HAP-1 (cell line): Measurements from ENCODE around the gene TIMM29.
"Not testable (repeated sequence)": the region's sequence is repeated elsewhere in the genome, so short reads cannot be mapped to it uniquely, and the experiment has no call there.

Source experiments
- DNase-seq, 2 experiments: peaks; one replicate each; pipeline ENCODE4 v3.0.0-alpha.2; 2016 to 2020; ENCODE audit warnings: low spot score in 2 of 2
- H3K27me3 ChIP-seq: fragments of 250-450 bp; sonication (Bioruptor Pico); 2 replicates; pipeline ENCODE4 v1.5.1; 2020; ENCODE audit warnings: low read depth, mild to moderate bottlenecking, moderate library complexity
- H3K36me3 ChIP-seq: fragments of 250-450 bp; sonication (Bioruptor Pico); replicated peaks from 2 replicates; pipeline ENCODE4 v1.5.1; 2020; ENCODE audit warnings: mild to moderate bottlenecking
- H3K4me1 ChIP-seq: fragments of 250-450 bp; sonication (Bioruptor Pico); 2 replicates; pipeline ENCODE4 v1.5.1; 2020; ENCODE audit warnings: mild to moderate bottlenecking
- H3K4me3 ChIP-seq: fragments of 250-450 bp; sonication (Bioruptor Pico); 2 replicates; pipeline ENCODE4 v1.5.1; 2020; ENCODE audit warnings: mild to moderate bottlenecking, moderate library complexity
- H3K9me3 ChIP-seq: fragments of 250-450 bp; sonication (Bioruptor Pico); 2 replicates; pipeline ENCODE4 v1.5.1; 2020; ENCODE audit warnings: mild to moderate bottlenecking, moderate library complexity
- in situ Hi-C: fragments of 300-500 bp; cut with MboI; formaldehyde crosslinking; loops from 3 replicates; pipeline ENCODE4 v1.14.3; 2020; ENCODE audit warnings: low sequenced_read_pairs, inconsistent platforms, mixed read lengths

The TIMM29 gene

DNA sequence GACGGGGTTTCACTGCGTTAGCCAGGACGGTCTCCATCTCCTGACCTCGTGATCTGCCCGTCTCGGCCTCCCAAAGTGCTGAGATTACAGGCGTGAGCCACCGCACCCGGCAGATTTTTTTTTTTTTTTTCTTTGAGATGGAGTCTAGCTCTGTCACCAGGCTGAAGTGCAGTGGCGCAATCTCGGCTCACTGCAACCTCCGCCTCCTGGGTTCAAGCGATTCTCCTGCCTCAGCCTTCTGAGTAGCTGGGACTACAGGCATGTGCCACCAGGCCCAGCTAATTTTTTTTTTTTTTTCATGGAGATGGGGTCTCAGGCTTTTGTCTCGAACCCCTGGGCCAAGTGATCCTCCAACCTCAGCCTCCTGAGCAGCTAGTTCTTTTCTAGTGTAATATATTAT, 13.0 kb downstream of the TIMM29 start:
- H3K4me1 ChIP-seq, H3K36me3 ChIP-seq, H3K27me3 ChIP-seq, DNase-seq, H3K9me3 ChIP-seq, H3K4me3 ChIP-seq, in situ Hi-C loops: not testable (repeated sequence)

DNA sequence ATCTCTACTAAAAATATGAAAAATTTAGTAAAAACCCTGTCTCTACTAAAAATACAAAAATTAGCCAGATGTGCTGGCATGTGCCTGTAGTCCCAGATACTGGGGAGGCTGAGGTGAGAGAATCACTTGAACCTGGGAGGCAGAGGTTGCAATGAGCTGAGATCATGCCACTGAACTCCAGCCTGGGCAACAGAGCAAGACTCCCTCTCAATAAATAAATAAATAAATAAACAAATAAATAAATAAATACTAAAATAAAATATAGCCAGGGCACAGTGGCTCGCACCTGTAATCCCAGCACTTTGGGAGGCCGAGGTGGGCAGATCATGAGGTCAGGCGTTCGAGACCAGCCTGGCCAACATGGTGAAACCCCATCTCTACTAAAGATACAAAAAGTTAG, 14.8 kb downstream of the TIMM29 start:
- DNase-seq, H3K36me3 ChIP-seq, in situ Hi-C loops, H3K4me1 ChIP-seq, H3K9me3 ChIP-seq, H3K27me3 ChIP-seq, H3K4me3 ChIP-seq: not testable (repeated sequence)

DNA sequence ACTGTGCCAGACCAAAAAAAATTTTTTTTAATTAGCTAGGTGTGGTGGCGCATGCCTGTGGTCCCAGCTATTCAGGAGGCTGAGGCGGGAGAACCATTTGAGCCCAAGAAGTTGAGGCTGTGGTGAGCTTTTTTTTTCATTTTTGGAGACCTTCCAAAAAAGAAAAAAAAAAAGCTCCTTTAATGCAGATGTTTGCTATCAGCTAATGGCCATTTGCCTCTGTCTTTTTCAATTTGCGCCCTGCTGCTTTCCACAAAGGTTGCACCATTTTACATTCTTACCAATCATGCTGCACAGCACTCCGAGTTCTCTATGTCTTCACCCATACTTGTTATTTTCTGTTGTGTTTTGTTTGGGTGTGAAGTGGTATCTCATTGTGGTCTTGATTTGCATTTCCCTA, 16.7 kb downstream of the TIMM29 start:
- no peak overlapping the region for H3K4me3 ChIP-seq
- no peaks in the 10 kb centered on the region; the same call in 1 of the 2 replicates for H3K4me1 ChIP-seq
- DNase-seq = no peak
- H3K27me3 ChIP-seq = no peaks in the 10 kb centered on the region
- no peaks in the 10 kb centered on the region for H3K36me3 ChIP-seq
- in situ Hi-C loops = no loop called here
- H3K9me3 ChIP-seq = no peaks in the 10 kb centered on the region

DNA sequence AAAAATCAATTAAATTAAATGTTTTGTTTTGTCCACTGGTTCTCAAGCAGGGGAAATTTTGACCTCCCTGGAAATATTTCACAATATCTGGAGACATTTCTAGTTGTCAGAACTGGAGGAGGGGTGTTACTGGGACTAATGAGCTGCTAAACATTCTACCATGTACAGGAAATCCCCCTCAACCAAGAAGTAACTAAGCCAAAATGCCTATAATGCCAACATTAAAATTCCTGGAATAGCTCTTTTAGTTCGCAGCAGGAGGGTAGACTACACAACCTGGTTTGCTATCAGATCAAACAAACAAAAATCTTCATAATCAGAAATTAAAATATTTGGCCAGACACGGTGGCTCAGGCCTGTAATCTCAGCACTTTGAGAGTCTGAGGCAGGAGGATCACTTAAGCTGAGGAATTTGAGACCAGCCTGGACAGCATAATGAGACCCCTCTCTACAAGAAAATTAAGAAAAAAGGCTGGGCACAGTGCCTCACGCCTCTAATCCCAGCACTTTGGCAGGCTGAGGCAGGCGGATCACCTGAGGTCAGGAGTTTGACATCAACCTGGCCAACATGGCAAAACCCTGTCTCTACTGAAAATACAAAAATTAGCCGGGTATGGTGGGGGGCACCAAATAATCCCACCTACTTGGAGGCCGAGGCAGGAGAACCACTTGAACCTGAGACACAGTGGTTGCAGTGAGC, 18.5 kb downstream of the TIMM29 start:
- H3K36me3 ChIP-seq = no peaks in the 10 kb centered on the region
- no peak overlapping the region for H3K4me3 ChIP-seq
- H3K9me3 ChIP-seq = no peaks in the 10 kb centered on the region
- in situ Hi-C loops = no loop called here
- DNase-seq = no peak
- H3K4me1 ChIP-seq = no peaks in the 10 kb centered on the region; the same call in 1 of the 2 replicates
- H3K27me3 ChIP-seq = no peaks in the 10 kb centered on the region

DNA sequence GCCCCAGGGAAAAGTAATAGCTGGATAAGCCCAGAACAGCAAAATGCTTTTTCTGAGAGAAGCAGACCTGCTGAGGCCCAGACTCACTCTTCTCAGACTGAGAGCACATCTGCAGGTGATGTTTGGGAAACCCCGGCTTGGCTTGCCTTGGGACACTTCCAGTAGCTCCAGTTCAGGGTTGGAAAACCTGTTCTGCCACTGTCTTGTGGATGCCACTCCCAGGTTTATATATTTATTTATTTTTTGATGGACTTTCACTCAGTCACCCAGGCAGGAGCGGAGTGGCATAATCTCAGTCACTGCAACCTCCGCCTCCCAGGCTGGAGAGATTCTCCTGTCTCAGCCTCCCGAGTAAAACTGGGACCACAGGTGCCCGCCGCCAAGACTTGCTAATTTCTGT, 24.2 kb downstream of the TIMM29 start:
- DNase-seq = no peak
- Histone ChIP-seq H3K9me3 (no peaks in the 10 kb centered on the region), H3K36me3 (no peaks in the 10 kb centered on the region), H3K27me3 (no peaks in the 10 kb centered on the region), H3K4me3 (no peak overlapping the region), H3K4me1 (no peaks in the 10 kb centered on the region)
- in situ Hi-C loops = no loop called here

DNA sequence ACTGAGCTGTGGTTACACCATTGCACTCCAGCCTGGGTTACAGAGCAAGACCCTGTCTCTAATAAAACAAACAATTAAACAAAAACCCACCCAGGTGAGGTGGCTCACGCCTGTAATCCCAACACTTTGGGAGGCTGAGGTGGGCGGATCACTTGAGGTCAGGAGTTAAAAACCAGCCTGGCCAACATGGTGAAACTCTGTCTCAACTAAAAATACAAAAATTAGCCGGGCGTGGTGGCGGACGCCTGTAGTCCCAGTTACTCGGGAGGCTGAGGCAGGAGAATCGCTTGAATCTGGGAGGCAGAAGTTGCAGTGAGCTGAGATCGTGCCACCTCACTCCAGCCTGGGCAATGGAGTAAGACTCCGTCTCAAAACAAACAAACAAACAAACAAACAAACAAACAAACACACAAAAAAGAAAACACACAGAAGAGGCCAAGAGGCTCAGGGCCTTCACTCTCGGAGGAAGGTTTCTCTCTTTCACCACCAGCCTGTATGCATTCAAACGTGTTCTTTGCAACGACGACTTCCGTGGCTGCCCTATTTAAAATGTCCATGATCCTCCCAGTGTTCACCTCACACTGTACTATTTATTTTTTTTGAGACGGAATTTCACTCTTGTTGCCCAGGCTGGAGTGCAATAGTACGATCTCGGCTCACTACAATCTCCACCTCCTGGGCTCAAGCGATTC, 30.8 kb downstream of the TIMM29 start:
- peaks cover 19% of the 10 kb centered on the region for H3K4me1 ChIP-seq
- in situ Hi-C loops, H3K9me3 ChIP-seq, DNase-seq, H3K27me3 ChIP-seq, H3K36me3 ChIP-seq: not testable (repeated sequence)
- H3K4me3 ChIP-seq = peak overlapping the region; percentile 71; the same call in 1 of the 2 replicates

DNA sequence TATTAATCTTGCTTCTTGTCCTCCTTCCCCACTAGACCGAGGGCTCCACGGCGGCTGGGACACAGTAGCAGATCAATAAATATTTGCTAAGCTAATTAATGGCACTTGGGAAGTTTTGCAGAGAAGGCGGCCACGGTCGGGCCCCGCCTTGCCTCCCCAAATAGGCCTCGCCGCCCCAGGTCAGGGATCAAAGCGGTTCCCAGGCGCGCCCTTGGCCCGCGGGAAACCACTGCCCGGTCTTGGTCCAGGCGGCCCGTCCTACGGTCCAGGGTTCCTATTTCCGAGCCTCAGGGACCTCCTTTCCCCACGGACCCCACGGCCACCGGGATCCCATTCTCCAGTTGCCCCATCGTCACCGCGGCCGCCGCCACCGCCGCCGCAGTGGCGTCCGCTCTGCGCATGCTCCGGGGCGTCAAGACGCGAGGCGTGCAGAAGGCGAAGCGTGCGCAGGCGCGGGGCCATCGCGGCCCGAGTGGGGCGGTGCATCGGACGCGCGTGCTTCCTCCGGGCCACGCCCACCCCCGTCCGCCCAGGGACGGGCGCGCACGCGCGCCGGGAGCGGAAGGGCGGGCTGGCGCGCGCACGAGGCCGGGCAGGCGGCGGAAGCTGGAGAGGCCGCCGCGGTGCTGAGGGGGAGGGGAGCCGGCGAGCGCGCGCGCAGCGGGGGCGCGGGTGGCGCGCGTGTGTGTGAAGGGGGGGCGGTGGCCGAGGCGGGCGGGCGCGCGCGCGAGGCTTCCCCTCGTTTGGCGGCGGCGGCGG, 31.9 kb downstream of the TIMM29 start, which contains the start of gene SMARCA4:
Gene SMARCA4, plus strand, starts transcription at position 717 of the 759 bp plus-strand sequence. CDS start 23,122 bp downstream, outside the sequence.
- DNase-seq = peak; percentile 93 to 97
- Histone ChIP-seq H3K4me3 (peak within 1 kb of the TSS; percentile 91), H3K36me3 (no peaks in the 10 kb centered on the region), H3K27me3 (no peaks in the 10 kb centered on the region), H3K9me3 (no peaks in the 10 kb centered on the region), H3K4me1 (peaks cover 19% of the 10 kb centered on the region)
- in situ Hi-C loops = no loop called here

DNA sequence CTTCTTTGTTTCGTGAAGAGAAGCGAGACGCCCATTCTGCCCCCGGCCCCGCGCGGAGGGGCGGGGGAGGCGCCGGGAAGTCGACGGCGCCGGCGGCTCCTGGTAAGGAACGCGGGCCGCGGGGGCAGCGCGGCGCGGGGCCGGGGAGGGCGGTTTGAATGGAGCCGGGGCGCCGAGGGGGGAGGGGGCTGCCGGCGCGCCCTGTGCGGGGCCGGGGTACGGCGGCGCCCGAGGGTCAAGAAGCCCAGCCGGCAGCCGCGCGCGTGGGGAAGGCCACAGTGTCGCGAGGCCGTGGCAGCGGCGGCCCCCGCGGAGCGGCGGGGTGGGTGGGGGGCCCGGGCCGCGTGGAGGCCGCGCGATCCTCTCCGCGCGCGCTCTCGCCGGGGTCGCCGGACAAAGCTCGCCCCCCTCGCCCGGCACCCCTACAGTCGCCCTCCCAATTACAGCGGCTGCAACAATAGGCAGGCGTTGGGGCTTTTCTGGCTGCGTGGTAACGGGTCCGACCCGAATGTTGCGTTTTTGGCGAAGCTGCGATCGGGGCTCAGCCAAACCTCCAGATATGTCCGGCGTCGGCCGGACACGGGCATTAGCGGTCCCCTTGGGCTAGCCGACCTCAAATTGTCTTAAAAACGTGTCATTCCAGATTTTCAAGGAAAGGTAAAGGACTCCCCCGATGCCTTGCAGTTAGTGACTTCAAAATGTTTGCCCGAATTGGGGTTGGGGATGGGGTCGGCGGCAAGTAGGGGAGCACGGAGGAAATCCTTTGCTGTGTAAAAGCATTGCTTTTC, 32.7 kb downstream of the TIMM29 start:
- in situ Hi-C loops = no loop called here
- DNase-seq = peak in 1 of 2 experiments; percentile 55
- no peaks in the 10 kb centered on the region for H3K36me3 ChIP-seq
- H3K9me3 ChIP-seq = no peaks in the 10 kb centered on the region
- H3K27me3 ChIP-seq = no peaks in the 10 kb centered on the region
- peaks cover 19% of the 10 kb centered on the region for H3K4me1 ChIP-seq
- peak overlapping the region; percentile 91 for H3K4me3 ChIP-seq

DNA sequence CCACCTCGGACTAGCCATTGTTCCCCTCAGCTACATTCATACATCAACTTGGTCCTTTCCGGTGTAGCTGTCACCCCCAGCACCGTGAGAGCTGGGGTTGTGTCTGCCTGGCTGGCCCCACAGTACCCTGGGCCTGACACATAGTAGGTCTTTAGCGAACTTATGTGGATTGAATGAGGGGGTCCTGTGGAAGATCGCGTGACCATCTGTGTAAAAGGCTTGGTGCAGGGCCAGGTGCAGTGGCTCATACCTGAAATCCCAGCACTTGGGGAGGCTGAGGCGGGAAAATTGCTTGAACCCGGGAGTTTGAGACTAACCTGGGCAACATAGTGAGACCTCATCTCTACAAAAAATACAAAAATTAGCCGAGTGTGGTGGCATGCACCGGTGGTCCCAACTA, 34.3 kb downstream of the TIMM29 start:
- no peak for DNase-seq
- in situ Hi-C loops = no loop called here
- peak overlapping the region; percentile 91 for H3K4me3 ChIP-seq

DNA sequence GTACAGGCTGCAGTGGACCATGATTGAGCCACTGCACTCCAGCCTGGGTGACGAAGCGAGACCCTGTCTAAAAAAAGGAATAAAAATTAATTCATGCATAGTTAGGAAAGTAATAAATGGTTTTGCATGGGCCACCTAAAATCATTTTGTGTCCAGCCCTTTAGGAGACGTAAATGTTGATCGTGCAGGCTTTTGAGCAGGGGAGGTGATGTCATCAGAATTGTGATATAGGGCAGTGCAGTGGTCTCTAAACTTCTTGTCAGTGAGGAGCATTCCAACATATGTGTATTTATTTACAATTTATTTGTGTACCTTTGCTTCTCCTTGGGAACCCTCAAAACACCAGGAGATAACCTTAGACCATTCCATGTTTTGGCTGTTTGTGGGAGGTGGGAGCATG, 35.3 kb downstream of the TIMM29 start:
- Histone ChIP-seq H3K9me3 (no peaks in the 10 kb centered on the region), H3K36me3 (no peaks in the 10 kb centered on the region), H3K27me3 (no peaks in the 10 kb centered on the region), H3K4me1 (peaks cover 19% of the 10 kb centered on the region), H3K4me3 (no peak overlapping the region)
- in situ Hi-C loops = no loop called here
- DNase-seq = no peak

More for the DNA sequence above, 34.3 kb downstream of the TIMM29 start:
- H3K36me3 ChIP-seq = no peaks in the 10 kb centered on the region
- H3K9me3 ChIP-seq = no peaks in the 10 kb centered on the region
- H3K27me3 ChIP-seq = no peaks in the 10 kb centered on the region
- H3K4me1 ChIP-seq = peaks cover 19% of the 10 kb centered on the region

DNA sequence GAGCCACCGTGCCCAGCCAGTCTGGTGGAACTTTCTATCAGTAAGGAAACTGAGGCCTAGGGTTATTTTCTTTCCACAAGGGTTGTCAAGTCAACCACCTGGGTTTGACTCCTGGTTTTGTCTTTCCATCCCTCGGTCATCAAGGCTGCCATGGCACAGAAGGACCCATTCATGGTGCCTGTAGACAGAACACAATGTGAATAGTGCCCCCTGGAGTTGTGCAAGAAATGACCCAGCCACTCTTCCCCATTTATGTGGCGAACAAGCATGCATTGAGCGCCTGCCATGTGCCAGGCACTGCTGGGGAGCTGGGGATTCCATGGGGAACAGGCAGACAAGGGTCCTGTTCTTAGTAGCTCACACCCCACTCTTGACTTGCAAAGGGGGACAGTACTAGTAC, 36.3 kb downstream of the TIMM29 start:
- no peaks in the 10 kb centered on the region for H3K9me3 ChIP-seq
- H3K27me3 ChIP-seq = no peaks in the 10 kb centered on the region
- peaks cover 15% of the 10 kb centered on the region for H3K4me1 ChIP-seq
- no peaks in the 10 kb centered on the region for H3K36me3 ChIP-seq
- no peak overlapping the region for H3K4me3 ChIP-seq
- DNase-seq = no peak
- in situ Hi-C loops = no loop called here

DNA sequence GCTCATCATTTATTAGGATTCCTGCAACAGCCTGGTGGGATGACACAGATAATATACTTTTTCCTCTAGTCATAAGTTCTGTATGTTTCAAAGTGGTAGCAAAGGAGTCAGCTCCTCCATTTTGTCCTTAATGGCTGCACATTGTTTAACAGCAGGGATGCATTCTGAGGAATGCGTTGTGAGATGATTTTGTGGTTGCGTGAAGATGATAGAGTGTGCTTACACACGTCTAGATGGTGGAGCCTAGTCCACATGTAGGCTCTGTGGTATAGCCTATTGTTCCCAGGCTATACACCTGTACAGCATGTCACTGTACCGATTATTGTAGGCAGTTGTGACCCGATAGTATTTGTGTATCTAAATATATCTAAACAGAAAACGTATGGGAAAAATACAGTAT, 36.8 kb downstream of the TIMM29 start:
- Histone ChIP-seq H3K4me3 (no peak overlapping the region), H3K36me3 (no peaks in the 10 kb centered on the region), H3K27me3 (no peaks in the 10 kb centered on the region), H3K4me1 (peaks cover 10% of the 10 kb centered on the region), H3K9me3 (no peaks in the 10 kb centered on the region)
- in situ Hi-C loops = no loop called here
- DNase-seq = no peak

DNA sequence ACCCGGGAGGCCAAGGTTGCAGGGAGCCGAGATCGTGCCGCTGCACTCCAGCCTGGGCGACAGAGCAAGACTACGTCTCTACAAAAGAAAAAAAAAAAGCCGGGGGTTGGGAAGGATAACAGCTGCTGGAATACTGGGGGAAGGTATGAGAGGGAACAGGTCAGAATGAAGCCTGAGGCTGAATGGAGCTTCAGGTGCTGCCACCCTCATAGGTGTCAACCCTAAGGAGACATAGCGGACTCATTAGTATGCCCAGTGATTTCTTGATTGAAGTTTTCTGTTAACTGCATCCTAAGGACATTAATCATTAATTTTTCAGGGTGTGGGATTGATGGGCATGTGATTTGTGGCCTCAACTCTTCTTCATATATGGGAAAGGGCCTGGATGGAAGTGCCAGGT, 38.2 kb downstream of the TIMM29 start:
- H3K36me3 ChIP-seq = no peaks in the 10 kb centered on the region
- H3K27me3 ChIP-seq = no peaks in the 10 kb centered on the region
- in situ Hi-C loops = no loop called here
- H3K9me3 ChIP-seq = no peaks in the 10 kb centered on the region
- no peak overlapping the region for H3K4me3 ChIP-seq
- H3K4me1 ChIP-seq = peaks cover 9% of the 10 kb centered on the region
- DNase-seq = no peak
